Smooth muscle cell (in vitro differentiated cells): ENCODE measurements around the gene ANGPTL2. TPM values are rescaled to one million over a fixed set of nuclear protein-coding genes. Genes with fewer than 3 reads are reported as not detected.

Experiments
- DNase-seq: peaks from one replicate; lab custom pipeline; 2025; ENCODE audit not compliant: unreplicated experiment; lab: John Stamatoyannopoulos, UW
- H2AFZ ChIP-seq: fragments of 200-600 bp; sonication (generic); 2 replicates; pipeline ENCODE4 v1.6.0; 2016; ENCODE audit warnings: antibody characterized with exemption, low read depth, mild to moderate bottlenecking
- H3F3A ChIP-seq: fragments of 200-600 bp; sonication (generic); 2 replicates; pipeline ENCODE4 v1.6.0; 2017; ENCODE audit warnings: antibody characterized with exemption, low read depth
- H3K27ac ChIP-seq: fragments of 200-600 bp; sonication (generic); 2 replicates; pipeline ENCODE4 v1.5.1; 2016; ENCODE audit warnings: low read depth, mild to moderate bottlenecking
- H3K27me3 ChIP-seq: fragments of 200-600 bp; sonication (generic); 2 replicates; pipeline ENCODE4 v1.6.1; 2016; ENCODE audit warnings: low read depth, mild to moderate bottlenecking
- H3K36me3 ChIP-seq: fragments of 200-600 bp; sonication (generic); 2 replicates; pipeline ENCODE4 v1.5.1; 2016; ENCODE audit warnings: low read depth
- H3K4me1 ChIP-seq: fragments of 200-600 bp; sonication (generic); 2 replicates; pipeline ENCODE4 v1.5.1; 2016; ENCODE audit warnings: low read depth
- H3K4me2 ChIP-seq: fragments of 200-600 bp; sonication (generic); 2 replicates; pipeline ENCODE4 v1.6.0; 2016; ENCODE audit warnings: mild to moderate bottlenecking
- H3K4me3 ChIP-seq: fragments of 200-600 bp; sonication (generic); 2 replicates; pipeline ENCODE4 v1.5.1; 2016; ENCODE audit warnings: mild to moderate bottlenecking
- H3K79me2 ChIP-seq: fragments of 200-600 bp; sonication (generic); 2 replicates; pipeline ENCODE4 v1.6.0; 2016; ENCODE audit warnings: low read depth, mild to moderate bottlenecking
- H3K9ac ChIP-seq: fragments of 200-600 bp; sonication (generic); 2 replicates; pipeline ENCODE4 v1.6.0; 2016; ENCODE audit warnings: low read depth
- H3K9me3 ChIP-seq: fragments of 200-600 bp; sonication (generic); replicated peaks from 2 replicates; pipeline ENCODE4 v1.5.1; 2016; ENCODE audit warnings: low read depth
- H4K20me1 ChIP-seq: fragments of 200-600 bp; sonication (generic); 2 replicates; pipeline ENCODE4 v1.6.0; 2016; ENCODE audit warnings: low read depth
- CTCF ChIP-seq: fragments of 200-600 bp; sonication (generic); IDR thresholded peaks from 2 replicates; pipeline ENCODE4 v1.5.1; 2017; ENCODE audit warnings: borderline replicate concordance, mild to moderate bottlenecking, antibody characterized with exemption; ENCODE audit not compliant: insufficient read depth, poor library complexity, severe bottlenecking
- WGBS: methylation state at CpG from one replicate; pipeline ENCODE4 v1.1.7; 2016; ENCODE audit warnings: low lambda C conversion rate; 5-methylcytosine and 5-hydroxymethylcytosine counted together
- polyA plus RNA-seq: library from polyadenylated mRNA; unstranded; fragments of >200 nt; fragmentation: Nextera tagmentation; extraction: Ambion mirVana; gene quantifications from 2 replicates; pipeline ENCODE4 v1.2.1, GENCODE V29; 2016
- total RNA-seq: library from RNA; depleted of rRNA; stranded (reverse); fragments of >200 nt; gene quantifications from 2 replicates; pipeline ENCODE4 v1.2.3, GENCODE V29; 2014

ANGPTL2 gene
- total and polyA plus RNA-seq, 2 experiments from 2014 or later, result 16.1 to 18.7 TPM

GRCh38 chr9:127093319-127094020 is 29.0 kb downstream of the ANGPTL2 start:
- 97% methylated on average over 17 of the region's 17 CpGs for WGBS
- no peak for TF ChIP-seq CTCF
- no peak overlapping the region for H2AFZ ChIP-seq
- H3K36me3 ChIP-seq, result no peaks in the 10 kb centered on the region
- no peak overlapping the region for H3K4me2 ChIP-seq
- H3K27me3 ChIP-seq, result no peaks in the 10 kb centered on the region
- H3K9me3 ChIP-seq, result no peaks in the 10 kb centered on the region
- H3K9ac ChIP-seq, result no peak overlapping the region
- no peaks in the 10 kb centered on the region for H3K4me1 ChIP-seq
- H3K27ac ChIP-seq, result no peak overlapping the region
- H4K20me1 ChIP-seq, result no peaks in the 10 kb centered on the region
- no peaks in the 10 kb centered on the region for H3F3A ChIP-seq
- DNase-seq, result no peak
- no peaks in the 10 kb centered on the region for H3K79me2 ChIP-seq
- H3K4me3 ChIP-seq, result no peak overlapping the region

- no peak overlapping the region for H3K4me2 ChIP-seq
- no peaks in the 10 kb centered on the region for H3K27me3 ChIP-seq
- TF ChIP-seq CTCF, result no peak
- no peaks in the 10 kb centered on the region for H4K20me1 ChIP-seq
- H3K27ac ChIP-seq, result no peak overlapping the region
- H3K9ac ChIP-seq, result no peak overlapping the region
- WGBS, result 77% methylated on average over 11 of the region's 11 CpGs
- H3K4me3 ChIP-seq, result no peak overlapping the region
- H2AFZ ChIP-seq, result no peak overlapping the region
- H3K79me2 ChIP-seq, result no peaks in the 10 kb centered on the region
- no peaks in the 10 kb centered on the region for H3F3A ChIP-seq
- no peaks in the 10 kb centered on the region for H3K9me3 ChIP-seq
- no peak for DNase-seq
- no peaks in the 10 kb centered on the region for H3K4me1 ChIP-seq
- no peaks in the 10 kb centered on the region for H3K36me3 ChIP-seq
These were observed 30.3 kb downstream of the ANGPTL2 start for GRCh38 chr9:127092041-127092608.

- WGBS, result 90% methylated on average over 13 of the region's 13 CpGs
- no peaks in the 10 kb centered on the region for H3K36me3 ChIP-seq
These were observed 30.9 kb downstream of the ANGPTL2 start for GRCh38 chr9:127091526-127091925.

More at GRCh38 chr9:127091526-127091925, 30.9 kb downstream of the ANGPTL2 start:
- TF ChIP-seq CTCF, result no peak
- H3K4me3 ChIP-seq, result no peak overlapping the region
- H3K9ac ChIP-seq, result no peak overlapping the region
- H3F3A ChIP-seq, result no peaks in the 10 kb centered on the region
- no peaks in the 10 kb centered on the region for H3K9me3 ChIP-seq
- no peak overlapping the region for H3K27ac ChIP-seq
- no peak overlapping the region for H2AFZ ChIP-seq
- no peak overlapping the region for H3K4me2 ChIP-seq
- no peaks in the 10 kb centered on the region for H3K4me1 ChIP-seq
- DNase-seq, result no peak
- H3K79me2 ChIP-seq, result no peaks in the 10 kb centered on the region
- H4K20me1 ChIP-seq, result no peaks in the 10 kb centered on the region
- H3K27me3 ChIP-seq, result no peaks in the 10 kb centered on the region
